ENCODE data around the gene HINT3.
"Not testable (repeated sequence)": the region's sequence is repeated elsewhere in the genome, so short reads cannot be mapped to it uniquely, and the experiment has no call there.

The HINT3 gene

DNA sequence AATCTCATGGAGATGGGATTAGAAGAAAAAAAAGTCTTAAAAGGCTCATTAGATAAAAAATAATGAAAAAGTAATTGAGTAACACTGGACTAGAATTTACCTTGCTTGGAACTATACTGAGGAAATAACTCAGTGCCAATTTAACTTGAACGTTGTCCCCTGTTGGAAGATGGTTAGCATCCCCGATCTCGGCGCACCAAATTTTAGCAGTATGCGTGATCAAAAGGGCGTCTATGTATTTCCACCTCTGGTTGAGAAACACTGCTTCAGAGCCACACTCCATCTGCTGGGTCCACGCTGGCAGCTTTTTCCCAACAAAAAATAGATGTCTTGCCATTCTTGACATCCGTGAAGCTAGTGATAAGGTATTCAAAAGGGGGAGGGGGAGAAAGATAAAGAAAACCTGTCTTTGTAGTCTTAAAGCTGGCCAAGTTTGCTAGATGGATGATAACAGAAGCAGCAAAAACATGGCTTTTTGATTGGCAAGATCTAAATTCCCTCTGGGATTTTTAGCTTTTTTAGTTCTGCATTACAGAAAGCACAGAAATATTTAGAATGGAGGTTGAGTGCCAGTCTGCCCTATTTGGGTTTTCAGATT is 6.4 kb downstream of the HINT3 start:
- DNase-seq (ENCODE audit: low read depth in 2 of 2), result no peak

DNA sequence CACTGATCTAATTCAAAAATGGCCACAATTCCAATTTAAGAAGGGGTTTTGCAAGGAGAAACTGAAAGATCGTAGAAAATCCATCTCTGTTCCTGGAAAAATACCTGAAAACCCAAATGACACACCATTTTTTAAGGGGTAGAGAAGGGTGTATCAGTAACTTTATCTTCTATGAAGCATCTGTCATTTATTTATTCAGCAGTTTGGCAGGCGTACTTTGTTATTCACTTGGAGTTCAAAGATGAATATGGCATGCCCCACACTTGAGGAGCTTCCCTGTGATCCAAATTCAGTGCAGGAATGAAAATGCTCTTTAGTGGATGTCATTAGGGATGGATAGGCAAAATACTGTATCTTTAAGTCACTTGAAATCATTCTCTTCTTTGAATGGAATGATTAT is 7.2 kb downstream of the HINT3 start:
- DNase-seq (ENCODE audit: low read depth in 2 of 2), result no peak

DNA sequence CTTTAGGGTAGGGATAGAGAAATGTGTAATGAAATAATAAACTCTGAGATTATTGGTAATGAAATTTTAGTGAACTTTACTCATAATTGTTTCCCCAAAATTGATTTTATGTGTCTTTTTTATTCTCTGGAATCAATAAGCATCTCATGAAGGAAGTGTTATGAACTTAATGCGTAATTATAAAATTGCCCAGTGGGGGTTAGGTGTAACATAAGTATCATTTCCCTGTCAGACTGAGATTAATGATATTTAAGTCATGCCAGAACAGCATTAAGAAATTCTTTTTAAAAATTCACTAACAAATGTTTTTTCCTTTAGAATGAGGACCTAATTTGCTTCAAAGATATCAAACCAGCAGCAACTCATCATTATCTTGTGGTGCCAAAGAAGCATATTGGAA is 10.0 kb downstream of the HINT3 start:
- no peak for DNase-seq (ENCODE audit: low read depth in 2 of 2)

DNA sequence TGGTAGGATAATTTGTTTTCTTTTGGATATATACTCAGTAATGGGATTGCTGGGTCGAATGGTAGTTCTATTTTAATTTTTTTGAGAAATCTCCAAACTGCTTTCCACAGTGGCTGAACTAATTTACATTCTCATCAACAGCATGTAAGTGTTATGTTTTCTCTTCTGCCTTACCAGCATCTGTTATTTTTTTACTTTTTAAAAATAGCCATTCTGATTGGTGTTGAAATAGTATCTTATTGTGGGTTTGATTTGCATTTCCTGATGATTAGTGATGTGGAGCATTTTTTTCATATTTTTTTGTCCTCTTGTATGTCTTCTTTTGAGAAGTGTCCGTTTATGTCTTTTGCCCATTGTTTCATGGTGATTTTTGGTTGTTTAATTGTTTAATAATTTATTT is 11.9 kb downstream of the HINT3 start:
- DNase-seq (ENCODE audit: low read depth in 2 of 2), result no peak

DNA sequence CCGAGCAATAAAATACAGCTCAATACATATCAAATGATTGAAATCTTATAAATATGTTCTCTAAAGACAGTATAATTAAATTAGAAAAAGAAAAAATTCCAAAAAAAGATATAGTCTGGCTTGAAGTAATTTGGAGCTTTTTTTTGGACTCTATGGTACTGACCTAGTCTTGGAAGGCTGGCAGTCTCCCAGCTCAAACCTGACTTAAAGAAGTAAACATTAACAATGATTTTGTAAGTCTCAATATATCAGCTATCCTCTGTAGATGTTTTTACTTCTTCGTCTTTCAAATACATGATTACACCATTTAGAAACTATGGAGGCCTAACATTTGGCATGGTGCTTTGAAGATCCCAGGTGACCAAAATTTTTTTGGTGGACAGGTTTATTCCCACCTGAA is 14.2 kb downstream of the HINT3 start:
- DNase-seq (ENCODE audit: low read depth in 2 of 2), result no peak

DNA sequence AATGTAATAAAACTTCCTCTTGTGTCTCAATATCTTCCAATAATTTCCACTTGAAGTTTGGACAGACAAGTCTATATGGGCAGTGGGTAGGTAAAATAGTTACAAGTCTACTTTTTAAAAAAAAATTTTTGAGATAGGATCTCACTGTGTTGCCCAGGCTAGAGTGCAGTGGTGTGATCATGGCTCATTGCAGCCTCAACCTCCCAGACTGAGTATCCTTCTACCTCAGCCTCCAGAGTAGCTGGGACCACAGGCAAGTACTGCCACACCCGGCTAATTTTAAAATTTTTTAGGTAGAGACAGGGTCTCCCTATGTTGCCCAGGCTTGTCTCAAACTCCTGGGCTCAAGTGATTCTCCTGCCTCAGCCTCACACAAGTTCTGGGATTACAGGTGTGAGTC is 15.9 kb downstream of the HINT3 start:
- DNase-seq (ENCODE audit: low read depth in 2 of 2), result not testable (repeated sequence)

DNA sequence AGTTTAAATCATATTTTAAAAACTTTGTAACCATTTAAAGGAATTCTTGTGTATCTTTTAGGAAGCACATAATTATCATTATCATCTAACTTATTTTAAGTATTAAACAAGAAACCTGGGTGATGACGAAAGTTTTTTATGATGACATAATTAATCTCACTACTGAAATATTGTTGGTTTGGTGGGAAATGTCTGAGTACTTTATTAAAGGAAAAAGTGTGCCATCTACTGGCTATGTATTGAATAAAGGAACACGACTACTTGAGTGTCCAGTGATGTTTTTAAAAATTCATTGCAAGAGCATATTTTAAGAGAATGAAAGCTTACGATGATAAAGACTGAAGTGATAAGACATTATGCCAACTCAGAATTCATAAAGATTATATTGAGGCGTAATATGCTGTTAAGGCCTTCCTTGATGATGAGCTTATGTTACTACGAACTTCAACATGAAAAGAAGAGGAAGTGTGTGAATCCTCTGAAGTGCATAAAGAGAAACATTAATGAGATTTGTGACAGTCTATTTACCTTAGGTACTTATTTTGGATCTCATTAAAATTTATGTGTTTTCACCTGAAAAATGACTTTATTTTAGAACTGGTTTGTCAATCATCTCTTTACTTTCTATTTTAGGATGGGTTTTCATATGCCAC is 17.8 kb downstream of the HINT3 start:
- no peak for DNase-seq (ENCODE audit: low read depth in 2 of 2)

DNA sequence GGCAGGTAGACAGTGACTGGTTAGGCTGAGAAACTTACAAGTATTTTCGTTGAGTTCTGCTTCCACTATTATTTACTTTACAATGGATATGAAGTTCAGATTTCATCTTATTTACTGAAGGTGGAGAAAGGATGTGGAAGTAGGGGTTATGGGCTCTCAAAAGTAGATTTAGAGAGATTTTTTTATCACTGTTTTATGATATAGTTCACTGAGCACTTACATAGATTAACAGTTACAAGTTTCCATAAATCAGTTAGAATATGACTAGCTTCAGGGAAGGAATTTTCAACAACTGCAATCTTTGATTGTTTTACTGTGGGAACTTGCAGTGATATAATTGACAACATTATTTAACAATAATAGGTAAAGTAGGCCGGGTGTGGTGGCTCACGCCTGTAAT is 22.5 kb downstream of the HINT3 start:
- no peak for DNase-seq (ENCODE audit: low read depth in 2 of 2)

DNA sequence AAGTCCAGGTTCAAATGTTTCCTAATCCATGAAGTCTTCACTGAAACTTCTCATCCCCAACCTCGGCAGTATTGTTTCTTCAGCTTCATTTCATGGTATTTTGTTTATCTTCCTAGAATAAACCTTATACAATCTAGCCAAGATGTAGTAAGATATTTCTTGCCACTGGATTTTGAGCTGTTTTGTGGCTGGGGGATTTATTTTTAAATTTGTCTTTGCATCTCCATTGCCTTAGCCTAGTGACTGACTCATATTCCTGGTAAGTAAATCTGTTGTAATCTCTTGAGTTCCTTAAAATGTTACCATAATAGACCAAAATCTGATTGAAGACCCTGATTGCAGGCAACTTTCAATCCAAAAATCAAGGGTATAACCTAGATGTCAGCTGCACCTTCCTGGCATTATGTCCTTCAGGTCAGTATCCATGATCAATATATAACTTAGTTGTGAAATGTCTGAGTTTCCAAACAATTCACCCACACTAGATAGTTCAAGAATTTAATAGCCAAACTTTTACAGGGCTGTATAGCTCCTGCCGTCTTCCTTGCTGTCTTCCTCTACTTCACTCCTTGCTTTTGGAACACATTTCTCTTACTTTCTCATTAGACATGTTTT is 25.1 kb downstream of the HINT3 start:
- DNase-seq (ENCODE audit: low read depth in 2 of 2), result no peak

DNA sequence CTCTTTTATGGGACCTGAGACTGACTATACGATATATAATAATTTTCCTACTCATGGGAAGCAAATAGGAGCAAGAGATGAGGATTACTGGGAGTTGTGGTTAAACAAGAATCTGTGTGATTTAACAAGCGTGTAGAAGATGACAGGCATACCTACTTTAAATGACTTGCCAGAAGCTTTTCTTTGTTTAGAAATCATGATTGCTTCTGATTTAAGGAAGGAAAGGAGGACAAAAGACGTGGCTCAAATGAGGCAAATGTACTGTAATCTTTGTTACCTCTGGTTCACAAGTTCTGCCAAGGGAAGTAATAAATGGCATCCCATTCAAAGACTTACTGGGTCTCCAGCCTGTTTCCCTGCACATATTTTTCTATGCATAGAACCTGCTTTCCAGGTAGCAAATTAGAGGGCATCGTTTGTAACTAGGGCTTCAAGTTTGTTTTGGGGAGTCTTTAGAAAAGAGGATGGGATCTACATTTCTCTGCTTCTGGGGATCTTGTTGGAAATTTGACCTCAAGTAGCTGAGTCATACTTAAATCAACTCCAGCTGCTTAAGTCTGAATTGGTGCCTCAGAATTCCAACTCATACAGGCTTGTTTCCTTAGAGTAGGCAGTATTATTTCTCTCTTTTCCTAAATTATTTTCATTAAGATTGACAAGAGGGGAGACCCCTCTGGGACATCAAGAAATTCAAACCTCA is 26.8 kb downstream of the HINT3 start:
- DNase-seq (ENCODE audit: low read depth in 2 of 2), result no peak

DNA sequence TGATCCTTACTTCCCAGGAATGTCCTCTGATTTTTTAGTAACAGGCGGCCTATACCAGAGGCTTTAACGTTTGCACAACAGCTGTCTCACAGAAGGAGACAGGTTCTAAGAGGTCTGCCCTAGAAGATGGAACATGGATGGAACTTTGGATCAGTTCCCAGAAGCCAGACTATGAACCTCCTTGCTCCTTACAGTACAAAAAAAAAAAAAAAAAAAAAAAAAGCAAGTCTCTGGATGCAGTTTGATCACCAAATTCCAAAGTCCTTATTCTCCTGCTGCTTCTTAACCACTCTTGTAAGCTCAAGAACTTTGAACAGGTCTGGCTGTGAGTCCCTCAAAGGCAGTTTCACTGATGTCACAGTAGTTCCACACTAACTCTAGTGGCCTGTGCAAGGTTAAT is 27.7 kb downstream of the HINT3 start:
- DNase-seq (ENCODE audit: low read depth in 2 of 2), result no peak

DNA sequence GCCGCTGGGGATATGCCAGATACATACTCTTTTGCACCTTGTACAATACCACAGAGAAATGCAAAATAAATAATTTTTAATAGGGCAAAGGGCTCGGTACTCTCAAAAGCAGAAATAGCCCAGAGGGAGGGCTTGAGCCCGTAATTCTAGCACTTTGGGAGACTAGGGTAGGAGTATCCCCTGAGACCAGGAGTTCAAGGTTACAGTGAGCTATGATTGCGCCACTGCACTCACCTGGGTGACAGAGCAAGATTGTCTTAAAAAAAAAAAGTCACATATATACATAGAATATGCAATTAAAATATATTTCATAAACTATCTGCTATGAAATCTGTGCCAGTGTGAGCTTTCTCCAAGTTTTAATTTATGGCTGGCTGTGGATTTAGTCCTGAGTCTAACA is 29.0 kb downstream of the HINT3 start:
- DNase-seq (ENCODE audit: low read depth in 2 of 2), result no peak

DNA sequence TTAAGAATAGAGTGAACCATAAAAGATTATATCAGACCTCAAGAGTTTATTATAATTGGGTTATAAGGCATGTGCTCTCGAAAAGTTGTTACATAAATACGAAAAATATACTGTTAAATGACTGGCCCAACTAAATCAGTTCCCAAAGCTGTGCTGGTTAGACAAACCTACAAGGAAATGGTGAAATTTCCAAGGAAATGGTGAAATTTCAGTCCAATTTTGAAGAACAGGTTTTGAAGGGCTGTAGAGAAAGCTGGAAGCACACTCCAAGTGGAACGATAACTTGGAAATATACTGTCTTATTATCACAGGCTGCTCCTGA is 29.4 kb downstream of the HINT3 start:
- DNase-seq (ENCODE audit: low read depth in 2 of 2), result no peak

DNA sequence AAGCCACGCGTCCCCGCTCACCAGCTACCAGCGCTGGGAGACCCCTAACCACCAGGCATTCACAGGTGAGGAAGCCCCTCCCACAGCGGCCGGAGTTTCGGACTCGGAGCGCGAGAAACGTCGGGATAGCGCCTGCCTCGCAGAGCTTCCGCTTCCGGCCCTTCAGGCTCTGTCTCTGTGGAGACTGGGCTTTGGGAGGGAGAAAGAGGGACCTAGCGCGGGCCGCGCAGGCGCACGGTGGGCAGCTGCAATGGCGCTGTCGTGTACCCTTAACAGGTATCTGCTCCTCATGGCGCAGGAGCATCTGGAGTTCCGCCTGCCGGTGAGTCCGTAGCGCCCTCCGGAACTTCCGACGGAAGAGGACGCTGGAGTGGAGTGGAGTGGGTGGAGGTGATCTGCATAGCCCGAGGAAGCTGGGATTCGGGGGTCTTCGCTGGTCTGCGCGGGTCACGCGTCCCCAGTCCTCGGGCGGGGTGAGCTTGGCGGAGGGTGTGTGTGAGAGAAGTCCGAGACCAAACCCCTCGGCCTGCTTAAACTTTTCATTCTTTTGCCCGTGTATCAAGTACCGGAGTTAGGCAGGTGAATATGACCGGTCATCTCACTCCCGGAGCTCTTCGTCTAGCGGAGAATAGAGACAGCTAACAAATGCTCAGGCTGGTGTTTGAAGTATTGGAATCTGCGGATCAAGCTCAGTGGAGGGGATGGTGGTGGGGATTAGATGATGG is 29.9 kb downstream of the HINT3 start, which contains the start of gene TRMT11:
TRMT11 (plus strand) TSS at position 240 of the 725 bp plus-strand sequence; CDS start at position 251, 11 bp downstream.
- peak; percentile 51 to 57 for DNase-seq (ENCODE audit: low read depth in 2 of 2)

DNA sequence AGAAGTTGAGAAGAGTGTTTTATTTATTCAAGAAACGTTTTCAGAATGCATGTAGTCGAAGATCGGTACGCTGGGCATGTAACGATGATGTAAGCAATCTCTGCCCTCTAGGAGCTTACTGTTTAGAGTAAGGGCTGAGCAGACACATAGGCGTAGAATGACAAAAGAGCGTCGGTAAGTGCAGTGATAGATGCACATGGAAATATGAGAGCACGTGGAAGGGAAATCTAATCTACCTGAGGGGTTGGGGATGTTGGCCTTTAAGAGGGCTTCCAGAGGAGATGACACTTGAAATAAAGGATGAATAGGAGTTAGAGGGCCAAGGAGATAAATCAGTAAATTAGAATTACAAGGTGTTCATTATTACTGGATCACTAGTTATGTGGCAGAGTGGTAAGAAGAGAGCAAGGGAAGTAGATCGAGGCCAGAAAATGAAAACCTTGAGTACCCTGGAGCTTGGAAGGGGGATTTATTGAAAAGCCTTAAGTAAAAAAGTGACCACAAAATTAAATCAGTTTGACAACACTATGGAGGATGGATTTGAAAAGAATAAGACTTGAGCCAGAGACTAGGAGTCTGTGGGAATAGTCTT is 30.6 kb downstream of the HINT3 start:
- DNase-seq (ENCODE audit: low read depth in 2 of 2), result no peak

DNA sequence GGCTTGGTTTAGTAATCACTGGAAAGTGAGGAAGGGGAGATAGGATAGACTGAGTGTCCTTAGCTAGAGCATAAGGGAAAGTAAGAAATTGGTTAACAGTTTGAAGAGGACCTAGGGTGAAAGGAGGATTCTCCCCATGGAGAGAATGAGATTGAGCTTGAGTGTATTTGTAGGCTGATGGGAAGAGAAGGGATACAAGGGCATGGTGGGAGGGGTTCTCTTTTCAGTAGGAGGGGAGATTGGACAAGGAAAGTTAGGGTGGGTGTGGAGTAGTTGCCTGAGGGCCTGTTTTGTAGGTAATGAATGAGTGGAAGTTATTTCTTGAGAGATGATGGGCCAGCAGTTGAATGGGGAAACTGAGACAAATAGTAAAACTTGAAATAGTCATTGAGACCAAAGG is 31.7 kb downstream of the HINT3 start:
- DNase-seq (ENCODE audit: low read depth in 2 of 2), result no peak

DNA sequence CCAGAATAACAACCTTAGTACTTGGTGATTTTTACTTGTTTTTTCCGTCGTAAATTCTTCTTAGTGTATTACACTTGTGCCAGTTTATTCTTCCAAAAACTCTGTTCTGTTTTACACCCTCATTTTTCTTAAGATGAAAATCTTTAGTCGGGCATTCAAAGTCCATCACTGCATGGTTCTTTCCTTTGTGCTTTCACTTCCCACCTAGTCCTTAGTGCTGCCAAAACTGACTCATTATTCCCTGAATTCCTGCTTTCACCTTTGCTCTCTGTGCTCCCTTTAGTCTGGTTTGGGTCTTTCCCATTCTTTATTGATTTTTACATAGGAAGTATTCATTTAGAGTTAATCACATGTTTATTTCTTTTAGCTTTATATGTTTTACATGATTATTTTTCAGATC is 33.1 kb downstream of the HINT3 start:
- DNase-seq (ENCODE audit: low read depth in 2 of 2), result no peak

DNA sequence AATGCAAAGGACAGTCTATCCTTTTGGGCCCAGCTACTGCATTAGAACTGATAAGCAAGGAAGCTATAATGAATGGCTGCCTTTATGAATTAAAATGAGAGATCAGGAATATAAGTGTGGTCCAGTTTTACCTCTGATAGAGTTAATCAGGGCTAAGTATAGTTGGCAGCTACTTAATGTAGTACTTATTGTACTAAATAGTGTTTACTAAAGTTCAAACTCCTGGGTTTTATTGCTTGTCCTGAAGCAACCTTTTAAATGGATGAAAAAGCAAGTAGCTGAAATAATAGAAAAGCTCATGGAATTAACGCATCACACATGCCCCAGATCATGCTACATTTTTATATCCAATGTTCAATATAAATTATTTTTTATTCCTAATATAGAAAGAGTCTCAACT is 35.1 kb downstream of the HINT3 start:
- DNase-seq (ENCODE audit: low read depth in 2 of 2), result no peak

DNA sequence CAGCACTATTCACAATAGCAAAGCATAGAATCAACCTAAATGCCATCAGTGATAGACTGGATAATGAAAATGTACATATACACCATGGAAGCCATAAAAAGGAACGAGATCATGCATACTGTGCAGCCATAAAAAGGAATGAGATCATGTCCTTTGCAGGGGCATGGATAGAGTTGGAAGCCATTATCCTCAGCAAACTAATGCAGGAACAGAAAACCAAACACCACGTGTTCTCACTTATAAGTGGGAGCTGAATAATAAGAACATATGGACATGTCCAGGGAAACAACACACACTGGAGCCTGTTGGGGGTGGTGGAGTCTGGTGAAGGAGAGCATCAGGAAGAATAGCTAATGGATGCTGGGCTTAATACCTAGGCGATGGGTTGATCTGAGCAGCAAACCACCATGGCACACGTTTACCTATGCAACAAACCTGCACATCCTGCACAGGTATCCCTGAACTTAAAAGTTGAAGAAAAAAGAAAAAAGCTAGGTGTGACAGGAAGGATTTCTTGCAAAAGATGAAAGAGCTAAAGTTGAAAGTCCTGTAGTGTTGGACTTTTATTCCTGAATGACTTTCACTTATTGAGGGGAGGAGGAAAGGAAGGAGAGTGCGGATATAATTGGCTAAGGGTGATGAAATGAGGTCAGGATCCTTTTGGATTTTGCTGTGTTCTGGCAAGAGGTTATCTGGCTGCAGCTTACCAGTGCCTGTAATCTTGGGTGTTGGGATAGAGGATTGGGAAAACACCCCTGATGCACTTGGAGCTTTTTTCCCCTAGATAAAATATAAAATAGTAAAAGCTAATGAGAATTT is 38.3 kb downstream of the HINT3 start:
- DNase-seq (ENCODE audit: low read depth in 2 of 2), result no peak

DNA sequence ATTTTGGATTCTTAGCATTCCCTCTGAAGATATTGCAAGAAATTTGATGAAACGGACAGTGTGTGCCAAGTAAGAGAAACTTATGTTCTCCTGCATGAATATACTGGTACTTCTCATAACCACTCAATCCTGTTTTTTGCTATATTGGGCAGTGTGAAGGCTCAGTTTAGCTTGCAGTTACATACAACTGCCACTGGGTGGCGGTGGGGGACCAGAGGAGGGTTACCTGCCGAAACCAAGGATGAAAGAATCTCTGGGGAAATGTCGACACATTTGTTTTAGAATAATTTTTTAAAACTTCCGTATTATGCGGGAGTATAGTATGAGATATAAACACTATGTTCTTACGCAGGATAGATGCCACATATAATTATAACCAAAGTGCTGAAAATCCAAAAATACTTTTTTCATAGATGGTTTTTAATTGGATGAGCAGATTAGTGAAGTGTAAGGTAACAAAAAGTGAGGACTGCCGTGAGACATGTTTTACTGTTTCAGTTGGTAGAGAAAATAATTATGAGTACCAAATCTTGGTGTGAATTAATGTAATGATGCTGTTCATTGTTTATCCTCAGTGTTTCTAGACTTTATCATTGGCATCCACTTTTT is 39.5 kb downstream of the HINT3 start:
- peak; percentile 37 to 56 for DNase-seq (ENCODE audit: low read depth in 2 of 2)

Measured in stimulated activated CD4-positive, alpha-beta T cell treated with anti-CD3 and anti-CD28 coated beads, Interleukin-1b, Interleukin-23, amount 100 ng/mL, for 1 hour (primary cell).